Neural cell (in vitro differentiated cells): Measurements from ENCODE around the gene TCTA. TPM values are rescaled to one million over a fixed set of nuclear protein-coding genes. Genes with fewer than 3 reads are reported as not detected.

Source experiments
- H2AFZ ChIP-seq: fragments of 200-600, 300-800 bp; sonication (generic), shearing (Covaris generic); 2 replicates; pipeline ENCODE4 v1.6.0; 2014; ENCODE audit warnings: low read depth, mild to moderate bottlenecking, antibody characterized with exemption, low read length, moderate library complexity
- H3F3A ChIP-seq: fragments of 200-600 bp; shearing (Covaris generic); 2 replicates; pipeline ENCODE4 v1.6.1; 2016; ENCODE audit warnings: mild to moderate bottlenecking, moderate library complexity, mixed read lengths, antibody characterized with exemption, low read length; ENCODE audit not compliant: insufficient read depth, poor library complexity, severe bottlenecking
- H3K27ac ChIP-seq: fragments of 200-600, 300-800 bp; sonication (generic), shearing (Covaris generic); 2 replicates; pipeline ENCODE4 v1.5.1; 2014; ENCODE audit warnings: mild to moderate bottlenecking, low read length, moderate library complexity
- H3K27me3 ChIP-seq: fragments of 300-800, 200-600 bp; sonication (generic), shearing (Covaris generic); 2 replicates; pipeline ENCODE4 v1.6.0; 2014; ENCODE audit warnings: mild to moderate bottlenecking, low read depth, low read length, moderate library complexity; ENCODE audit not compliant: insufficient read depth
- H3K36me3 ChIP-seq: fragments of 300-800, 200-600 bp; sonication (generic), shearing (Covaris generic); 2 replicates; pipeline ENCODE4 v1.5.1; 2014; ENCODE audit warnings: mild to moderate bottlenecking, antibody characterized with exemption, low read length, moderate library complexity; ENCODE audit not compliant: insufficient read depth
- H3K4me2 ChIP-seq: fragments of 300-800, 200-600 bp; sonication (generic), shearing (Covaris generic); 2 replicates; pipeline ENCODE4 v1.6.0; 2014; ENCODE audit warnings: mild to moderate bottlenecking, low read length
- H3K4me3 ChIP-seq: fragments of 300-800, 200-600 bp; sonication (generic), shearing (Covaris generic); 2 replicates; pipeline ENCODE4 v1.5.1; 2014; ENCODE audit warnings: mild to moderate bottlenecking, low read length, moderate library complexity
- H3K79me2 ChIP-seq: fragments of 200-600 bp; shearing (Covaris generic); replicated peaks from 2 replicates; pipeline ENCODE4 v1.6.0; 2014; ENCODE audit warnings: mild to moderate bottlenecking, low read length, moderate library complexity; ENCODE audit not compliant: insufficient read depth
- H3K9ac ChIP-seq: fragments of 300-800, 200-600 bp; sonication (generic), shearing (Covaris generic); 2 replicates; pipeline ENCODE4 v1.6.1; 2016; ENCODE audit warnings: mild to moderate bottlenecking, low read length, mixed read lengths
- H3K9me2 ChIP-seq: fragments of 200-600 bp; shearing (Covaris generic); 2 replicates; pipeline ENCODE4 v1.6.1; 2016; ENCODE audit warnings: mild to moderate bottlenecking, low read length, mixed read lengths; ENCODE audit not compliant: insufficient read depth
- H3K9me3 ChIP-seq: fragments of 200-600, 300-800 bp; sonication (generic), shearing (Covaris generic); 2 replicates; pipeline ENCODE4 v1.6.1; 2016; ENCODE audit warnings: mild to moderate bottlenecking, mixed run types, low read length, moderate library complexity, mixed read lengths
- H4K20me1 ChIP-seq: fragments of 200-600 bp; shearing (Covaris generic); 2 replicates; pipeline ENCODE4 v1.6.1; 2016; ENCODE audit warnings: mild to moderate bottlenecking, mixed run types; ENCODE audit not compliant: insufficient read depth
- EP300 ChIP-seq: fragments of 450-650 bp; conservative IDR thresholded peaks from 2 replicates; pipeline ENCODE4 v1.6.1; 2014; ENCODE audit warnings: antibody characterized with exemption, mild to moderate bottlenecking, moderate library complexity; ENCODE audit not compliant: poor library complexity, severe bottlenecking
- EZH2 ChIP-seq: fragments of 200-600, 300-800 bp; shearing (Covaris generic), sonication (generic); IDR thresholded peaks from 2 replicates; pipeline ENCODE4 v1.6.1; 2014; ENCODE audit warnings: antibody characterized with exemption, low read length, borderline replicate concordance, mild to moderate bottlenecking; ENCODE audit not compliant: insufficient read depth, poor library complexity, severe bottlenecking
- MXI1 ChIP-seq: fragments of 450-650 bp; conservative IDR thresholded peaks from 2 replicates; pipeline ENCODE4 v1.6.1; 2014; ENCODE audit warnings: antibody characterized with exemption, mild to moderate bottlenecking; ENCODE audit not compliant: poor library complexity, severe bottlenecking
- POLR2AphosphoS5 ChIP-seq: IDR thresholded peaks from 2 replicates; pipeline ENCODE4 v1.6.1; 2012
- RAD21 ChIP-seq: fragments of 450-650 bp; conservative IDR thresholded peaks from 2 replicates; pipeline ENCODE4 v1.6.1; 2014; ENCODE audit warnings: antibody characterized with exemption, mild to moderate bottlenecking, moderate library complexity
- REST ChIP-seq: IDR thresholded peaks from 2 replicates; pipeline ENCODE4 v1.6.1; 2012; ENCODE audit warnings: borderline replicate concordance
- SMC3 ChIP-seq: fragments of 450-650 bp; conservative IDR thresholded peaks from 2 replicates; pipeline ENCODE4 v1.6.1; 2014; ENCODE audit warnings: antibody characterized with exemption, mild to moderate bottlenecking, moderate library complexity; ENCODE audit not compliant: poor library complexity
- TAF1 ChIP-seq: IDR thresholded peaks from 2 replicates; pipeline ENCODE4 v1.6.1; 2012; ENCODE audit warnings: low read depth
- polyA plus RNA-seq: library from polyadenylated mRNA; depleted of rRNA; stranded (reverse); fragments of >200 nt; gene quantifications from 2 replicates; pipeline ENCODE4 v1.2.3, GENCODE V29; 2014
- TF ChIP-seq, protein P1 (sequence below): fragments of 450-650 bp; IDR thresholded peaks from 2 replicates; pipeline ENCODE4 v1.5.1; 2014; ENCODE audit warnings: antibody characterized with exemption, mild to moderate bottlenecking, moderate library complexity; ENCODE audit not compliant: poor library complexity, severe bottlenecking

Gene TCTA
- polyA plus RNA-seq, 1 donor from 2014 or later, result 17.1 TPM

DNA sequence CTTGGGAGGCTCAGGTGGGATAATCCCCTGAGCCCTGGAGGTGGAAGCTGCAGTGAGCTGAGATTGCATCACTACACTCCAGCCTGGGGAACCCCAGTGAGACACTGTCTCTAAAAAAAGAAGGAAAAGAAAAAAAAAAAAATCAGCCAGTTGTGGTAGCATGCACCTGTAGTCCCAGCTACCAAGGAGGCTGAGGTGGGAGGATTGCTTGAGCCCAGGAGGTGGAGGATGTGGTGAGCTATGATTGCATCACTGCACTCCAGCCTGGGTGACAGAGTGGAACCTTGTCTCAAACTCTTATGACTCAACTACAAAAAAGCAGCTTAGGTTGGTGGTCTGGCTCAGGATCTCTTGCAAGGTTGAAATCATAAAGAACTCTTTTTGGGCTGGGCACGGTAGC, 34.7 kb upstream of the TCTA start:
- H3K4me3 ChIP-seq, result no peak overlapping the region
- no peaks in the 10 kb centered on the region for H3K36me3 ChIP-seq
- H3K4me2 ChIP-seq, result no peak overlapping the region
- no peak overlapping the region for H3K9ac ChIP-seq
- peaks cover 32% of the 10 kb centered on the region for H3K79me2 ChIP-seq
- TF ChIP-seq POLR2AphosphoS5 (no peak), EP300 (no peak), EZH2 (no peak), REST (no peak)
- H3K9me3 ChIP-seq, result no peaks in the 10 kb centered on the region
- no peak overlapping the region for H3K27ac ChIP-seq
- no peak overlapping the region for H2AFZ ChIP-seq
- no peaks in the 10 kb centered on the region for H3K27me3 ChIP-seq
- no peaks in the 10 kb centered on the region for H3F3A ChIP-seq
- H4K20me1 ChIP-seq, result no peaks in the 10 kb centered on the region
- H3K9me2 ChIP-seq, result no peaks in the 10 kb centered on the region

DNA sequence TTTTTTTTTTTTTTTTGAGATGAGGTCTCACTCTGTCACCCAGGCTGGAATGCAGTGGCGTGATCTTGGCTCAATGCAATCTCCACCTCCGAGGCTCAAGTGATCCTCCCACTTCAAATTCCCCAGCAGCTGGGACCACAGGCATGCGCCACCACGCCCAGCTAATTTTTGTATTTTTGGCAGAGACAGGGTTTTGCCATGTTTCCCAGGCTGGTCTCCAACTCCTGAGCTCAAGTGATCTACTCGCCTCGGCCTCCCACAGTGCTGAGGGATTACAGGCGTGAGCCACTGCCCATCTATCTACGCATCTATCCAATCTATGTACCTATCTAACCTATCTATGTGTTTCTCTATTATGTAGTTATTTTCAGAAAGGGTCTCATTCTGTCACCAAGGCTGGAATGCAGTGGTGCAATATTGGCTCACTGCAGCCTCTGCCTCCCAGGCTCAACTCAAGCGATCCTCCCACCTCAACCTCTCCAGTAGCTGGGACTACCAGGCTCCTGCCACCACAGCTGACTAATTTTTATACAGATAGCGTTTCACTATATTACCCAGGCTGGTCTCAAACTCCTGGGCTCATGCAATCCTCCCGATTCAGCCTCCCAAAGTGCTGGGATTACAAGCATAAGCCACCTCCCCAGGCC, 33.9 kb upstream of the TCTA start:
- H3K27ac ChIP-seq, result no peak overlapping the region
- H3K27me3 ChIP-seq, result no peaks in the 10 kb centered on the region
- no peak overlapping the region for H3K4me3 ChIP-seq
- no peak overlapping the region for H2AFZ ChIP-seq
- no peaks in the 10 kb centered on the region for H3K9me3 ChIP-seq
- no peak overlapping the region for H3K4me2 ChIP-seq
- TF ChIP-seq POLR2AphosphoS5 (no peak), SMC3 (no peak), EP300 (no peak), REST (no peak), RAD21 (no peak), TAF1 (no peak), MXI1 (no peak), EZH2 (no peak)
- TF ChIP-seq, protein P1, sequence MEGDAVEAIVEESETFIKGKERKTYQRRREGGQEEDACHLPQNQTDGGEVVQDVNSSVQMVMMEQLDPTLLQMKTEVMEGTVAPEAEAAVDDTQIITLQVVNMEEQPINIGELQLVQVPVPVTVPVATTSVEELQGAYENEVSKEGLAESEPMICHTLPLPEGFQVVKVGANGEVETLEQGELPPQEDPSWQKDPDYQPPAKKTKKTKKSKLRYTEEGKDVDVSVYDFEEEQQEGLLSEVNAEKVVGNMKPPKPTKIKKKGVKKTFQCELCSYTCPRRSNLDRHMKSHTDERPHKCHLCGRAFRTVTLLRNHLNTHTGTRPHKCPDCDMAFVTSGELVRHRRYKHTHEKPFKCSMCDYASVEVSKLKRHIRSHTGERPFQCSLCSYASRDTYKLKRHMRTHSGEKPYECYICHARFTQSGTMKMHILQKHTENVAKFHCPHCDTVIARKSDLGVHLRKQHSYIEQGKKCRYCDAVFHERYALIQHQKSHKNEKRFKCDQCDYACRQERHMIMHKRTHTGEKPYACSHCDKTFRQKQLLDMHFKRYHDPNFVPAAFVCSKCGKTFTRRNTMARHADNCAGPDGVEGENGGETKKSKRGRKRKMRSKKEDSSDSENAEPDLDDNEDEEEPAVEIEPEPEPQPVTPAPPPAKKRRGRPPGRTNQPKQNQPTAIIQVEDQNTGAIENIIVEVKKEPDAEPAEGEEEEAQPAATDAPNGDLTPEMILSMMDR, result no peak
- H3K9ac ChIP-seq, result no peak overlapping the region
- no peaks in the 10 kb centered on the region for H3K36me3 ChIP-seq
- no peaks in the 10 kb centered on the region for H3F3A ChIP-seq
- no peaks in the 10 kb centered on the region for H4K20me1 ChIP-seq
- H3K9me2 ChIP-seq, result no peaks in the 10 kb centered on the region
- H3K79me2 ChIP-seq, result peaks cover 36% of the 10 kb centered on the region
